Measurements from ENCODE around the gene MED12L.

DNA sequence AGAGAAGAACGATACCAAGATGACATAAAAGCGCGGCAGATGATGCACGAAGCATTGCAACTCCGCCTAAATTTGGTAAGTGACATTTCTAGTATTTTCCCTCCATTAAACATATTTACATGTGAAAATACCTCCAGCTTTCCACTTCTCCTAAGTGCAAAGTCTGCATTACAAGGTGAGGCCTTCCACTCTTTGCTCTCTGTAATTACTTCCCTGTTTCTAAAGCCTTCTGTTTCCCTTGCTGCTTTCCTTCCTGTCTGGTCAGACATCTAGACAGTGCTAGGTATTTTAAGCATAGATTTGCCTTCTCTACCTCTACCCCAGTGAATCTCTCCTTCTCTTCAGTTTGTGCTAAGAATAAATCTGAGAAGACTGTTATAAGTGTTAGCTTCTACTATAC is 297.2 kb downstream of the MED12L start:
- TF ChIP-seq, protein P1, sequence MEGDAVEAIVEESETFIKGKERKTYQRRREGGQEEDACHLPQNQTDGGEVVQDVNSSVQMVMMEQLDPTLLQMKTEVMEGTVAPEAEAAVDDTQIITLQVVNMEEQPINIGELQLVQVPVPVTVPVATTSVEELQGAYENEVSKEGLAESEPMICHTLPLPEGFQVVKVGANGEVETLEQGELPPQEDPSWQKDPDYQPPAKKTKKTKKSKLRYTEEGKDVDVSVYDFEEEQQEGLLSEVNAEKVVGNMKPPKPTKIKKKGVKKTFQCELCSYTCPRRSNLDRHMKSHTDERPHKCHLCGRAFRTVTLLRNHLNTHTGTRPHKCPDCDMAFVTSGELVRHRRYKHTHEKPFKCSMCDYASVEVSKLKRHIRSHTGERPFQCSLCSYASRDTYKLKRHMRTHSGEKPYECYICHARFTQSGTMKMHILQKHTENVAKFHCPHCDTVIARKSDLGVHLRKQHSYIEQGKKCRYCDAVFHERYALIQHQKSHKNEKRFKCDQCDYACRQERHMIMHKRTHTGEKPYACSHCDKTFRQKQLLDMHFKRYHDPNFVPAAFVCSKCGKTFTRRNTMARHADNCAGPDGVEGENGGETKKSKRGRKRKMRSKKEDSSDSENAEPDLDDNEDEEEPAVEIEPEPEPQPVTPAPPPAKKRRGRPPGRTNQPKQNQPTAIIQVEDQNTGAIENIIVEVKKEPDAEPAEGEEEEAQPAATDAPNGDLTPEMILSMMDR (IDR thresholded peaks at IDR 0.05; ENCODE audit: poor library complexity) = no peak
- no peak for TF ChIP-seq EZH2 (IDR thresholded peaks at IDR 0.05; ENCODE audit: borderline replicate concordance)
